Measurements from ENCODE around the gene RPP21.

The RPP21 gene

DNA sequence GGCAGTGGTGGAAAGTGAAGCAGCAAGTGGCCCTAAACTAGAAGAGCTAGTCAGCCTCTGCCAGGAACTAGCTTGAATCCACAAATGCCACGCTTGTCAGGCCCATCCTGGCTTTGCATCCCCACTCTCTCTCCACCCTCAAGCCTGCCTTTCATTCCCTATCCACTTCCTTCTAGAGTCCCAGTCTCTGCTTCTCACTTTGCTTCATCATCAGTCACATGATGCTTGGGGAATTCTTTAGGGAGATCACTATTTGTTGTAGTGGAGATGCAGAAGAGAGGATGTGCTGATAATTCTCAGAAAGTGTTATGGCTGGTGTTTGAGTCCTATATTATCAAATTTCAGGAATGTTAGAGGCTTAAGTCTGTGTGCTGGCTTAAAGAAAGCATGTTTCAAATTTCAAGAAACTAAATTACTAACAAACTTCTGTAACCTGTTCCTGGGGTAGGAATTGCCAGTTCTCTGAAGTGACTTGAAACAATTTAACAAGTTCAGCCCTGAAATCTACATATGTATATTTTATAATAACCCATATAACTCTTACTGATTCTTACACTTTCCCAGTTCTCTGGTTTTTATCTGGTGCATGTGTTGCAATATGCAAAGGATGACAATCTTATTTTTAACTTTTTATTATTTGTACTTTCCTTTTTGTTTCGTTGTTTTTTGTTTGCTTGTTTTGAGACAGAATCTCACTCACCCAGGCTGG, 10.7 kb upstream of the RPP21 start:
- Histone ChIP-seq H3K4me3 (ENCODE audit: low read depth in 1 of 2, low read length in 2 of 2) (no peak overlapping the region), H3K4me1 (ENCODE audit: control insufficient read depth in 1 of 2, insufficient read depth in 2 of 2, low read length in 2 of 2) (no peaks in the 10 kb centered on the region), H3K36me3 (ENCODE audit: control insufficient read depth in 1 of 2, insufficient read depth in 2 of 2, low read length in 2 of 2) (peaks cover 36 to 82% of the 10 kb centered on the region in 2 donors), H3K9me3 (ENCODE audit: control insufficient read depth in 1 of 2, low read length in 2 of 2) (no peaks in the 10 kb centered on the region), H3K27me3 (ENCODE audit: low read depth, low read length) (no peaks in the 10 kb centered on the region), H3K27ac (ENCODE audit: low read length) (no peak overlapping the region)

DNA sequence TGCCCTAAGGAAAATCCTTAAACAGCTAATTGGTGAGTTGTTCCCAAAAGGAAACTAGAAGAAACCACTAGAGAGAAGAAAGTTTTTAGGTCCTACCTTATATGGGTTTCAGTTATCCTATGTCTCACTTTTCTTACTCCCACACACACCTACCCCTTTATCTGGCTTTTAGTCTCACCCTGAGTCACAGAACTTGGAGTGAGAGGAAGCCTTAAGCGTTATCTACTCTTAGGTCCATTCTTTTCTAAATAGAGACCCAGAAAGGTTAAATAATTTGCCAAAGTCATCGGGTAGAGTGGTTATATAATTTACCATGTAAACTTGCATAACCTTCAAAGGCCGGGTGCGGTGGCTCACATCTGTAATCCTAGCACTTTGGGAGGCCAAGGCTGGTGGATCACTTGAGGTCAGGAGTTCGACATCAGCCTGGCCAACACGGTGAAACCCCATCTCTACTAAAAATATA, 4.3 kb upstream of the RPP21 start:
- no peaks in the 10 kb centered on the region for H3K27me3 ChIP-seq (ENCODE audit: low read depth, low read length)
- H3K36me3 ChIP-seq (ENCODE audit: control insufficient read depth in 1 of 2, insufficient read depth in 2 of 2, low read length in 2 of 2), result peaks cover 35 to 66% of the 10 kb centered on the region in 2 donors

DNA sequence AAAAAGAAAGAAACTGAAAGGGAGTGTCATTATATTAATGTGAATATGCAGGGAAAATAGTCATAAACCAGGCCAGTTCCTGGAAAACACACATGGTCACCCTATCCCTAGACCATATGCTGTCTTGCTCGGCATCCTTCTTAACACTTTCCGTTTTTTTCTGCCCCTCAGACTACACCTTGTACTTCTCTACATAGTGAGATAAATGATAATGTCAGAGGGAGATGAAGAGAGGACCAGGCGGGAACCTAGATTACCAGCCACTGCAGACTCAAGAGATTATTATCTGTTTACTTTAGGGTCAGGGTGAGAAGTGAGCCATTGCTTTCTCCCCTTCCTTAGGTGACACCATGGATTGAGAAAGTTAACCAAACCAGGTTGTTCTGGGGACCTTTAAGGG, 3.7 kb upstream of the RPP21 start:
- Histone ChIP-seq H3K36me3 (ENCODE audit: control insufficient read depth in 1 of 2, insufficient read depth in 2 of 2, low read length in 2 of 2) (peaks cover 29 to 60% of the 10 kb centered on the region in 2 donors), H3K4me1 (ENCODE audit: control insufficient read depth in 1 of 2, insufficient read depth in 2 of 2, low read length in 2 of 2) (peaks cover 4 to 7% of the 10 kb centered on the region in 2 donors), H3K27me3 (ENCODE audit: low read depth, low read length) (no peaks in the 10 kb centered on the region), H3K27ac (ENCODE audit: low read length) (no peak overlapping the region), H3K9me3 (ENCODE audit: control insufficient read depth in 1 of 2, low read length in 2 of 2) (no peaks in the 10 kb centered on the region), H3K4me3 (ENCODE audit: low read depth in 1 of 2, low read length in 2 of 2) (no peak overlapping the region)

More for the DNA sequence above, 4.3 kb upstream of the RPP21 start:
- Histone ChIP-seq H3K9me3 (ENCODE audit: control insufficient read depth in 1 of 2, low read length in 2 of 2) (no peaks in the 10 kb centered on the region), H3K4me1 (ENCODE audit: control insufficient read depth in 1 of 2, insufficient read depth in 2 of 2, low read length in 2 of 2) (peaks cover 0 to under 1% of the 10 kb centered on the region in 2 donors), H3K4me3 (ENCODE audit: low read depth in 1 of 2, low read length in 2 of 2) (no peak overlapping the region), H3K27ac (ENCODE audit: low read length) (no peak overlapping the region)

DNA sequence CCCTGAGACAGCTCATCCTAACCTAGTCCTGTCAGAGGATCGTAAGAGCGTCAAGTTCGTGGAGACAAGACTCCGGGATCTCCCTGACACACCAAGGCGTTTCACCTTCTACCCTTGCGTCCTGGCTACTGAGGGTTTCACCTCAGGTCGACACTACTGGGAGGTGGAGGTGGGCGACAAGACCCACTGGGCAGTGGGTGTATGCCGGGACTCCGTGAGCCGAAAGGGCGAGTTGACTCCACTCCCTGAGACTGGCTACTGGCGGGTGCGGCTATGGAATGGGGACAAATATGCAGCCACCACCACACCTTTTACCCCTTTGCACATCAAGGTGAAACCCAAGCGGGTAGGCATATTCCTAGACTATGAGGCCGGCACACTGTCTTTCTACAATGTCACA, 3.2 kb upstream of the RPP21 start:
- peaks cover 4 to 9% of the 10 kb centered on the region in 2 donors for H3K4me1 ChIP-seq (ENCODE audit: control insufficient read depth in 1 of 2, insufficient read depth in 2 of 2, low read length in 2 of 2)
- no peak overlapping the region for H3K27ac ChIP-seq (ENCODE audit: low read length)
- H3K36me3 ChIP-seq (ENCODE audit: control insufficient read depth in 1 of 2, insufficient read depth in 2 of 2, low read length in 2 of 2), result peaks cover 26 to 59% of the 10 kb centered on the region in 2 donors
- H3K4me3 ChIP-seq (ENCODE audit: low read depth in 1 of 2, low read length in 2 of 2), result no peak overlapping the region
- no peaks in the 10 kb centered on the region for H3K27me3 ChIP-seq (ENCODE audit: low read depth, low read length)
- no peaks in the 10 kb centered on the region for H3K9me3 ChIP-seq (ENCODE audit: control insufficient read depth in 1 of 2, low read length in 2 of 2)

DNA sequence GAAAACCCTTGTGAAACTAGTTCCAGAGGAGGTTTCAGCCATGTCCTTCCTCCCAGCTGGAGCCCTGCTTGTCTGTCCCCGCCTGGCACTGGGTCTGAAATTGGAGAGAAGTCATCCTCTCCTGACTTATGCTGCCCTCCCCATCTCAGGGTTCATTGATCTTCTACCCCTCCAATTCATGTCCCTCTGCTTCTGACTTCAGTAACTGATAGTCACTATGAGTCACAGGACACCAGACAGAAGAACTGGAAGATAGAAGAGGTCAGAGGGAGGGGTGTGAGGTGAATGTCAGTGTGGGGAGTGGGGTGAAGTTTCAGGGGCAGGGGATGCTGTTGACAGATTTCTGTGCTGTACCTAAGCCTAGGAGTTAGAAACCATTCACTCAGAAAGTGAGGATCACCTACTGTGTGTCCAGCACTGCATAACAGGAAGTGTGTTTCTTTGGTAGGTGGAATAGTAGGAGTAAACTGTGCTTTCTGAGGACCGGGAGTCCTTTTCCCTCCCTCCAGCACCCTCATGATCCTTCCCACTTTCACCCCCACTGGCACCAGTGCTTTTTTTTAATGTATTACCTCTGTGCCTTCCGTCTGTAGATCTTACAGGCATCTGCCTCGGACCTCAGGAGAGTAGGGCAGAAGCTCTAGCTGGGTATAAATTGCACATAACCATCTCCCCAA, 627 bp upstream of the RPP21 start:
- Histone ChIP-seq H3K4me3 (ENCODE audit: low read depth in 1 of 2, low read length in 2 of 2) (peak overlapping the region; percentile 63 to 79), H3K27me3 (ENCODE audit: low read depth, low read length) (no peaks in the 10 kb centered on the region), H3K27ac (ENCODE audit: low read length) (no peak overlapping the region), H3K9me3 (ENCODE audit: control insufficient read depth in 1 of 2, low read length in 2 of 2) (no peaks in the 10 kb centered on the region), H3K4me1 (ENCODE audit: control insufficient read depth in 1 of 2, insufficient read depth in 2 of 2, low read length in 2 of 2) (peaks cover 4 to 9% of the 10 kb centered on the region in 2 donors), H3K36me3 (ENCODE audit: control insufficient read depth in 1 of 2, insufficient read depth in 2 of 2, low read length in 2 of 2) (peaks cover 27 to 45% of the 10 kb centered on the region in 2 donors)

DNA sequence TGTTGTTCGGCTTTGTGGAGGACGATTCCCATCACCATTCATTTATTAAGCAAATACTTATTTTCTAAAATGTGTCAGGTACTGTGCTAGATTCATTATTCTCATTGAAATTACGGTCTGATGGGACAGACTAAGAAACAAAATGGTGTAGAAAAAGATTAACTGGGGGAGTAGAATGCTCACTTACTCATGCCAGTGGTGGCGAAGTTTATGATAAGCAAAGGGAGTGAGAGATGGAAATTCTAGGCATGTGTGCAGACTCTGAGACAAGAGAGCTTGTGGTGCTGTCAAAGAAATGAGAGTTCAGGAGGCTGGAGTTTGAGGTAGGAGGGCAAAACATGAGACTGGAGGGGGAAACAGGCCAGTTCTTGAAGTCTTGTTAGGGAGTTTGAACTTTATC, 896 bp downstream of the RPP21 start:
- Histone ChIP-seq H3K4me1 (ENCODE audit: control insufficient read depth in 1 of 2, insufficient read depth in 2 of 2, low read length in 2 of 2) (peaks cover 4 to 9% of the 10 kb centered on the region in 2 donors), H3K36me3 (ENCODE audit: control insufficient read depth in 1 of 2, insufficient read depth in 2 of 2, low read length in 2 of 2) (peaks cover 17 to 29% of the 10 kb centered on the region in 2 donors), H3K27ac (ENCODE audit: low read length) (no peak overlapping the region), H3K4me3 (ENCODE audit: low read depth in 1 of 2, low read length in 2 of 2) (peak overlapping the region; percentile 57 to 79), H3K9me3 (ENCODE audit: control insufficient read depth in 1 of 2, low read length in 2 of 2) (no peaks in the 10 kb centered on the region), H3K27me3 (ENCODE audit: low read depth, low read length) (no peaks in the 10 kb centered on the region)

DNA sequence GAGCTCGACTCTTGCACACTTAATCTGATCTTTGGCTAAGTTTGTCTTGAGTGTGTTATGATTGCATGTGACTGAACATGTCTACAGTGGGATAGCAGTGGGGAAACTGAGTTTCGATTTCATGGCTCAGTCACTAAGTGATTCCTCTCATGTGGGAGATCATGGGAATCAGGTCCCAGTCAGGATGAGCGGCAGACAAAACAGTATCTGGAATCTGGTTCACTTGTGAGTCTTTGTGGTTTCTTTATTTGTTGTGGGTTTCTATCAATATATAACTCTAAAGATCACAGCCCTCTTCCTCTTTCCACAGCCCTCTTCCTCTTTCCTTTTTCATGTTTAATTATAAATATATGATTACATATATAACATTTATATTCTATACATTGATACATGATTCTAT, 4.0 kb downstream of the RPP21 start:
- H3K4me3 ChIP-seq (ENCODE audit: low read depth in 1 of 2, low read length in 2 of 2), result no peak overlapping the region
- no peak overlapping the region for H3K27ac ChIP-seq (ENCODE audit: low read length)
- H3K36me3 ChIP-seq (ENCODE audit: control insufficient read depth in 1 of 2, insufficient read depth in 2 of 2, low read length in 2 of 2), result peaks cover 6 to 16% of the 10 kb centered on the region in 2 donors
- no peaks in the 10 kb centered on the region for H3K9me3 ChIP-seq (ENCODE audit: control insufficient read depth in 1 of 2, low read length in 2 of 2)
- H3K4me1 ChIP-seq (ENCODE audit: control insufficient read depth in 1 of 2, insufficient read depth in 2 of 2, low read length in 2 of 2), result peaks cover 4 to 9% of the 10 kb centered on the region in 2 donors
- no peaks in the 10 kb centered on the region for H3K27me3 ChIP-seq (ENCODE audit: low read depth, low read length)

DNA sequence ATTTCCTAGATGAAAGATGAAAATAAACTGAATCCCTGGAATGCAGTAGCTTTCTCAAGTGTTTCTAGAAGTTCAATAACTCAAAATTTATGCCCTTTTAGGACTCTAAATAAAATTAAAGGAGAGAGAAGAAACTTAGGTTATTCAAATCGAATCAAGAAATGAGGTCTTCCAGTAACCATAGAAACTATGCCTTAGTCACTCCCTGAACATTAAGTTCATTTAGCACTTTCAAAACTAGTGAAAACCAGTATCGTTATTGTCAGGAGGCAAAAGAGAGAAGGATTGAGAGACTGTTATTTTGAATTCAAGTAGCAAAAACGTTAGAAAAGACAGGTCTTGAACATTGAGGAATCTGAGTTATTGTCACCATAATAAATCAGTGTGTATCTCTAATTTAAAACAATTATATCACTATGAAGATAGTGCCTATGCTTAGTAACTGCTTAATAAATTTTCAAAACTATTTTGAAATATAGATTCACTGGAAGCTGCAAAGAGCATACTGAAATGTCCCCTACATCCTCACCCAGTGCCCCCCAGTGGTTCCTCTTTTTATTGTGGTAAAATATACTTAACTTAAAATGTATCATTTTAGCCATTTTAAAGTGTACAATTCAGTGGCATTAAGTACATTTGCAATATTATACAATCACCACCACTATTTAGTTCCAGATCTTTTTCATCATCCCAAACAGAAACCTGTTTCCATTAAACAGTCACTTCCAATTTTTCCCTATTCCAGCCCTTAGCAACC, 4.6 kb downstream of the RPP21 start:
- Histone ChIP-seq H3K4me1 (ENCODE audit: control insufficient read depth in 1 of 2, insufficient read depth in 2 of 2, low read length in 2 of 2) (peaks cover 4 to 9% of the 10 kb centered on the region in 2 donors), H3K27me3 (ENCODE audit: low read depth, low read length) (no peaks in the 10 kb centered on the region), H3K9me3 (ENCODE audit: control insufficient read depth in 1 of 2, low read length in 2 of 2) (no peaks in the 10 kb centered on the region), H3K4me3 (ENCODE audit: low read depth in 1 of 2, low read length in 2 of 2) (no peak overlapping the region), H3K36me3 (ENCODE audit: control insufficient read depth in 1 of 2, insufficient read depth in 2 of 2, low read length in 2 of 2) (peaks cover 6 to 17% of the 10 kb centered on the region in 2 donors), H3K27ac (ENCODE audit: low read length) (no peak overlapping the region)

DNA sequence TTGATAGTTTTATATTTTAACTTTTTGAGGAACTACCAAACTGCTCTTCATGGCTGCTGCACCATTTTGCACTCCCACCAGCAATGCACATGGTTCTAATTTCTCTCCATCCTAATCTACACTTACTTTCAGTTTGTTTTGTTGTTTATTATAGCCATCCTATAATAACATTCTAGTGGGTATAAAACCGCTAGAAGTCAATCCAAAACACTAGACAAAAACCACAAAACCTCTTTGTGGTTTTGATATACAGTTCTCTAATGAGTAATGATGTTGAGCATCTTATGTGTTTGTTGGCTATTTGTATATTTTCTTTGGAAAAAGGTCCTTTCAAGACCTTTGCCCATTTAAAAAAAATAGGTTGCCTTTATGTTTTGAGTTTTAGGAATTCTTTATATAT, 5.6 kb downstream of the RPP21 start:
- peaks cover 4 to 9% of the 10 kb centered on the region in 2 donors for H3K4me1 ChIP-seq (ENCODE audit: control insufficient read depth in 1 of 2, insufficient read depth in 2 of 2, low read length in 2 of 2)
- no peaks in the 10 kb centered on the region for H3K9me3 ChIP-seq (ENCODE audit: control insufficient read depth in 1 of 2, low read length in 2 of 2)
- H3K27ac ChIP-seq (ENCODE audit: low read length), result no peak overlapping the region
- no peak overlapping the region for H3K4me3 ChIP-seq (ENCODE audit: low read depth in 1 of 2, low read length in 2 of 2)
- H3K27me3 ChIP-seq (ENCODE audit: low read depth, low read length), result no peaks in the 10 kb centered on the region
- peaks cover 6 to 17% of the 10 kb centered on the region in 2 donors for H3K36me3 ChIP-seq (ENCODE audit: control insufficient read depth in 1 of 2, insufficient read depth in 2 of 2, low read length in 2 of 2)

DNA sequence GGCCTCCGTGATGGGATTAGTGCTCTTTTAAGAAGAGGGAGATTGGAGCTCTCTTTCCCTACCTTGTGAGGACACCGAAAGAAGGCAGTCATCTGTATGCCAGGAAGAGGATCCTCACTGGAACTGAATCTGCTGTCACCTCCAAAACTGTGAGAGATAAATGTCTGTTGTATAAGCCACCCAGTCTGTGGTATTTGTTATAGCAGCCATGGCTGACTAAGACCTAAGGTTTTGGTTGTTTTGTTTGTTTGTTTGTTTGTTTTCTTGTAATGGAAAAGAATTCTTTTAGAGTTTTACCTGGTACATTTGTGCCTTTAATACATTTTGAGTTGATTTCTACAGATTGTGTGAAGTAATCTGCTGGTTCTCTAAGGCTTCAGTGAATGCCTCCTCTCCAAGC, 7.6 kb downstream of the RPP21 start:
- H3K36me3 ChIP-seq (ENCODE audit: control insufficient read depth in 1 of 2, insufficient read depth in 2 of 2, low read length in 2 of 2), result peaks cover 0 to 8% of the 10 kb centered on the region in 2 donors
- H3K4me1 ChIP-seq (ENCODE audit: control insufficient read depth in 1 of 2, insufficient read depth in 2 of 2, low read length in 2 of 2), result peaks cover 0 to 2% of the 10 kb centered on the region in 2 donors

DNA sequence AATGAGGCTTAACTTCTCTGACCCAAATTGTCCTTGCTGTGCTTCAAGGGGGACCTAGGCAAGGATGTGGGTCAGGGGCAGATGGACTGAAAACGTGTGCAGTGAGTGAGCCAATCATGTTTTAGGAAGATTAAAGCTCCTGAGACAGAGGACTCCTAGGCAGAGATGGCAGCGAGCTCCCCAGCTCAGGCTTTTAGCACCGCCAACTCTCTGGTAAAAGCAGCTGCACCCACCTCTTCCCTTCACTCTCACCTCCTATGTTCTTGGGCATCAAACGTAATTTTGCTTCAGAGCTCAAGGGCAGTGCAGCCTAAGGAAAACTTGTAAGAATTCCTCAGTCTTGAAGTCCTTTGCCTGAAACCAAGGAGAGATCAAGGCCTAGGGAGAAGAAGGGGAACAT, 10.3 kb downstream of the RPP21 start:
- Histone ChIP-seq H3K36me3 (ENCODE audit: control insufficient read depth in 1 of 2, insufficient read depth in 2 of 2, low read length in 2 of 2) (peaks cover 0 to 8% of the 10 kb centered on the region in 2 donors), H3K9me3 (ENCODE audit: control insufficient read depth in 1 of 2, low read length in 2 of 2) (no peaks in the 10 kb centered on the region), H3K4me3 (ENCODE audit: low read depth in 1 of 2, low read length in 2 of 2) (no peak overlapping the region), H3K27ac (ENCODE audit: low read length) (no peak overlapping the region), H3K4me1 (ENCODE audit: control insufficient read depth in 1 of 2, insufficient read depth in 2 of 2, low read length in 2 of 2) (peaks cover 0 to 9% of the 10 kb centered on the region in 2 donors), H3K27me3 (ENCODE audit: low read depth, low read length) (peaks cover 21% of the 10 kb centered on the region)

More for the DNA sequence above, 7.6 kb downstream of the RPP21 start:
- H3K4me3 ChIP-seq (ENCODE audit: low read depth in 1 of 2, low read length in 2 of 2), result no peak overlapping the region
- H3K27ac ChIP-seq (ENCODE audit: low read length), result no peak overlapping the region
- no peaks in the 10 kb centered on the region for H3K9me3 ChIP-seq (ENCODE audit: control insufficient read depth in 1 of 2, low read length in 2 of 2)
- H3K27me3 ChIP-seq (ENCODE audit: low read depth, low read length), result peaks cover 8% of the 10 kb centered on the region
